Left lung (tissue), 10 donors: ENCODE results near the gene RPS21. TPM values are rescaled to one million over a fixed set of nuclear protein-coding genes. Genes with fewer than 3 reads are reported as not detected.

ENCODE experiments used
- ATAC-seq: fragments of 200-7000 bp; cut with Tn5 transposase; one replicate; pipeline ENCODE4 v1.9.1; 2020; ENCODE audit warnings: moderate library complexity
- DNase-seq, 4 donors: peaks; one replicate each; pipeline ENCODE4 v3.0.0-alpha.2; 2013 to 2020
- H3K27ac ChIP-seq, 2 donors: fragments of 200-600 bp; sonication (generic) in 1 of 2; one replicate each; pipeline versions ENCODE4 v1.5.0 to v1.8.0; 2020 to 2021
- H3K27me3 ChIP-seq, 2 donors: fragments of 200-600 bp; sonication (generic) in 1 of 2; one replicate each; pipeline versions ENCODE4 v1.5.0 to v1.8.0; 2020 to 2021
- H3K36me3 ChIP-seq, 2 donors: fragments of 200-600 bp; sonication (generic) in 1 of 2; one replicate each; pipeline versions ENCODE4 v1.5.0 to v1.8.0; 2020 to 2021
- H3K4me1 ChIP-seq, 2 donors: fragments of 200-600 bp; one replicate each; pipeline ENCODE4 v1.8.0; 2021
- H3K4me3 ChIP-seq, 2 donors: fragments of 200-600 bp; sonication (generic) in 1 of 2; one replicate each; pipeline versions ENCODE4 v1.5.0 to v1.8.0; 2020 to 2021; ENCODE audit warnings: mild to moderate bottlenecking in 1 of 2
- H3K9me3 ChIP-seq, 2 donors: fragments of 200-600 bp; sonication (generic) in 1 of 2; one replicate each; pipeline versions ENCODE4 v1.5.0 to v1.8.0; 2020 to 2021
- CTCF ChIP-seq, 2 donors: fragments of 200-600 bp; sonication (generic) in 1 of 2; IDR thresholded peaks; one replicate each; pipeline versions ENCODE4 v1.5.0 to v1.8.0; 2021; ENCODE audit warnings: antibody characterized with exemption in 2 of 2
- intact Hi-C, 2 donors: fragments of 100-400 bp; cut with DNase I; formaldehyde crosslinking; loops; one replicate each; pipeline versions ENCODE4 v1.11.2 to v1.14.2; 2022
- polyA plus RNA-seq, 6 donors: library from polyadenylated mRNA; unstranded; fragments of 120-200 nt; gene quantifications; one replicate each; pipeline ENCODE4 v1.2.1, GENCODE V29; 2013; ENCODE audit not compliant: insufficient read length in 6 of 6
- total RNA-seq, 2 donors: library from RNA; stranded (reverse); fragmentation: NEBNext Ultra II Directional; extraction: Animal tissue kit (Norgen Biotek cat#: 25700); gene quantifications; one replicate each; pipeline ENCODE4 v1.2.1, GENCODE V29; 2021
- donor health status: DM: no; HTN: yes; CAD: no.
- donor health status: DM: no; HTN: no; CAD: no.

The RPS21 gene
- total and polyA plus RNA-seq, 8 donors, result 928 to 1,176 (median 1,013) TPM

DNA sequence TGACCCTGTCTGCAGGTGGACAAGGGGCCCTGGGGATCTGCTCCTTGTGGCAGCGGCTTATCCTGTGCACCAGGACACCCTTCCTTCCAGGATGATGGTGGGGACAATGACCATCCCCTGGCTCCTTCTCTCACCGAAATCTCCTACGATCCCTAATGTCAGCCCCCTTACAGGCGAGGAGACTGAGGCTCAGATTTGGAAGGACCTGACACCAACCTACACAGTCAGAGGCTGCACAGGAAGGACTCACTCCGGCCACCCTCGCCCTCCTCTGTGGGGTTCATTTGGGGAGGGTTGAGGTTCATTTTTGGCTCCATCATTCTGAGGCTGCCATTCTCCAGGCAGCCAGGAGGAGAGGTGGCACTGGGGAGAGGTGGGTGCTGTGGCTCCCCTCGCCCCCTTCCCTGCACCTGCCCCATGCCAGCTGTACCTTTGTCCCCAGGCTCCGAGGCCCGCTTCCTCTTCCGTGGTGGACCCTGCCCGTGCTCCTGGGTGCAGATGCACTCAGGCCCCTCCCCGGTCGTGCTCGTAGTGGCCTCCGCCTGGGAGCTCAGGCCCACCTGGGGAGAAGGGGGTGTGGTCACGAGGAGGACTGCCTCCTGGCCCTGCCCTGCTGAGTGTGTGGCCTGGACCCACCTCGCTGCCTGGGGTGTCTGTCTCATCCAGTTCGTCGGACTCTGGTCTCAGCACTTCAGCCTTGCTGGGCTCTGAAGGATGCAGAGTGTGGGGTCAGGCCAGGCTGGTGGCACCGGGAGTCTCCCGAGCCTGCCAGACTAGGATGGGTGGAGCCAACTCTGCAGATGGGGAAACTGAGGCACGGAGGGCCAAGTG, 25.5 kb downstream of the RPS21 start:
- TF ChIP-seq CTCF (IDR thresholded peaks at IDR 0.05), result no peak
- H3K27ac ChIP-seq, result no peak overlapping the region
- peaks cover 0 to 22% of the 10 kb centered on the region in 2 donors for H3K27me3 ChIP-seq
- no peaks in the 10 kb centered on the region for H3K9me3 ChIP-seq
- DNase-seq (no peak), ATAC-seq (no peak)
- no peak overlapping the region for H3K4me3 ChIP-seq
- peaks cover 5 to 18% of the 10 kb centered on the region in 2 donors for H3K4me1 ChIP-seq
- no peaks in the 10 kb centered on the region for H3K36me3 ChIP-seq
- intact Hi-C loops, result no loop called here

- no peak for ATAC-seq
- Histone ChIP-seq H3K9me3 (no peaks in the 10 kb centered on the region), H3K27me3 (peaks cover 0 to 22% of the 10 kb centered on the region in 2 donors), H3K27ac (no peak overlapping the region), H3K4me1 (peaks cover 0 to 12% of the 10 kb centered on the region in 2 donors), H3K36me3 (no peaks in the 10 kb centered on the region), H3K4me3 (no peak overlapping the region)
- no peak for TF ChIP-seq CTCF (IDR thresholded peaks at IDR 0.05)
- DNase-seq, result no peak
- intact Hi-C loops, result no loop called here
Measured at GRCh38 chr20:62413025-62413570, 26.2 kb downstream of the RPS21 start.

DNA sequence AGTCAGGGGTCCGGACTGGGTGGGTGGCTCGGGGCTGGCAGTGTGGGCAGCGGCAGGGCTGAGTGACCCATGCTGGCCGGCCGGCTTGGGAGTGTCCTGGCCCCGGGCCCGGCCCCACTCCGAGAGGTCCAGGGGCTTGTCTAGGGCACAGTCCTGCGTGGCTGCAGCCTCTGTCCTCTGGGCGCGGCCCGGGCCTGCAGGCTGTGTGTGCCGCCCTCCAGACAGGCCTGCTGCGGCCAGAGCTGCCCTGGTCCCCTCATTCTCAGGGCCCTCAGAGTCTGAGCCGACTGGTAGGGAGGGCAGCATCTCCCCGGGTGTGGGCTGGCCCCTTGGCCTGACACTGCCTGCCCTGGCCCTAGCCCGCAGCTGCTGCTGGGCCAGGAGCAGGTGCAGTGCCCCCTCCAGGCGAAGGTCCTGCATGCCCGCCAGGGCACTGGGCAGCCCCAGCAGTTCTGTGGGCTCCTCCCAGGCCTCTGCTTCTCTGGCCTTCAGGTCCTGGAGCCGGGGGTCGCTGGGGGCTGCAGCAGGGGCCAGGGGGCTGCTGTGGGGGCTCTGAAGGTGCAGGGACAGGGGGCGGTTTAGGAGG, 27.1 kb downstream of the RPS21 start:
- H3K9me3 ChIP-seq, result no peaks in the 10 kb centered on the region
- no peak overlapping the region for H3K4me3 ChIP-seq
- no peak overlapping the region for H3K27ac ChIP-seq
- no peaks in the 10 kb centered on the region for H3K36me3 ChIP-seq
- DNase-seq (no peak), ATAC-seq (no peak)
- TF ChIP-seq CTCF (IDR thresholded peaks at IDR 0.05), result no peak
- peaks cover 0 to 12% of the 10 kb centered on the region in 2 donors for H3K4me1 ChIP-seq
- peaks cover 0 to 22% of the 10 kb centered on the region in 2 donors for H3K27me3 ChIP-seq
- intact Hi-C loops, result no loop called here

DNA sequence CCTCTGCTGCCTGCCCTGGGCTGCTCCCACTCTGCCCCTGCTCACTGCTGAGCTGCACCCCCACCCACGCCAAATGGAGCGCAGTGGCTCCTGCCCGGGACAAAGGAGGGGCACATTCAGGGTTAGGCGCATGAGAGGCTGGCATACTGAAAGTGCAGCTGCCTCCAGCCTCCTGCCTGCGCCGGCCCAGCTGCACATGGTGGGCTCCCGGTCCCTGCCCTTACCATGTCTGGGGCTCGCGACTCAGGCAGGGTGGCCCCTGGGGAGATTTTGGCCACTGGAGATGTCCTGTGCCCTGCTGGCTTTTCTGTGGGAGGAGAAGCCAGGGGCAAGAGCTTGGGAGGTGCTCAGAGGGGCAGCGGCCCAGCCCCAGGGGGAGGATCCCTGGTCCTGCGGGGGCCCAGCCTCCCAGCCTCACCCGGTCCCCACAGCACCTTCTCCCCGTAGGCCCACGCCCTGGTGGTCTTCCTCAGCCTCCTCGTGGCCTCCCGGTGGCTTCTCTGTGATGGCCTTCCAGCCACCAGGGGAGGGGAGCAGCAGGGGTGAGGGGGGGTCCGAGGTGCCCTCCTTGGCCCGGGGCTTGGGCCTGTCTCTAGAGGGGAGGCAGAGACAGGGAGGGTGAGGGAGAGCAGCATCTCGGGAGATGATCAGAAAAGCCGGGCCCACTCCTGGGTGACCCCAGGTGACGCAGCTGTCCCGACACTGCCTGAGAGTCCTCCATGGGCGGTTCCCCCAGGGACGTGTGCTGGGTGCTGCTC, 28.6 kb downstream of the RPS21 start:
- no peak for TF ChIP-seq CTCF (IDR thresholded peaks at IDR 0.05)
- no peak overlapping the region for H3K27ac ChIP-seq
- H3K4me1 ChIP-seq, result peaks cover 0 to under 1% of the 10 kb centered on the region in 2 donors
- H3K4me3 ChIP-seq, result no peak overlapping the region
- no peak for ATAC-seq
- H3K9me3 ChIP-seq, result no peaks in the 10 kb centered on the region
- intact Hi-C loops, result no loop called here
- H3K36me3 ChIP-seq, result no peaks in the 10 kb centered on the region
- peaks cover 0 to 22% of the 10 kb centered on the region in 2 donors for H3K27me3 ChIP-seq
- no peak for DNase-seq
